Activated B cell treated with CpG ODN at 0.5 μM for 24 hours (primary cell): ENCODE results near the gene SCAPER. TPM values are rescaled to one million over a fixed set of nuclear protein-coding genes. Genes with fewer than 3 reads are reported as not detected.

Experiments
- ATAC-seq: fragments of 200-7000 bp; cut with Tn5 transposase; one replicate; pipeline ENCODE4 v1.10.0; 2021; ENCODE audit warnings: low read depth, mild to moderate bottlenecking, moderate library complexity
- CTCF ChIA-PET: fragments of 350-600 bp; sonication (Branson Sonifier 250); formaldehyde crosslinking; loops from one replicate; lab custom pipeline; 2021; ENCODE audit warnings: antibody characterized with exemption; lab: Charles Lee
- POLR2A ChIA-PET: fragments of 350-600 bp; sonication (Branson Sonifier 250); formaldehyde crosslinking; loops from one replicate; lab custom pipeline; 2021; ENCODE audit warnings: antibody characterized with exemption; lab: Charles Lee
- DNase-seq: peaks from one replicate; pipeline ENCODE4 v3.0.0; 2022
- H3K27ac Mint-ChIP-seq: one replicate; pipeline ENCODE4 v1.8.0; 2020; ENCODE audit warnings: mixed read lengths
- H3K27me3 Mint-ChIP-seq: one replicate; pipeline ENCODE4 v1.8.0; 2021; ENCODE audit warnings: mixed read lengths
- H3K36me3 Mint-ChIP-seq: one replicate; pipeline ENCODE4 v1.8.0; 2021; ENCODE audit warnings: low read depth, mixed read lengths
- H3K4me1 Mint-ChIP-seq: one replicate; pipeline ENCODE4 v1.8.0; 2021; ENCODE audit warnings: mixed read lengths
- H3K4me3 Mint-ChIP-seq: one replicate; pipeline ENCODE4 v1.8.0; 2020; ENCODE audit warnings: mild to moderate bottlenecking, mixed read lengths
- H3K9me3 Mint-ChIP-seq: one replicate; pipeline ENCODE4 v1.8.0; 2020; ENCODE audit warnings: mixed read lengths
- intact Hi-C: fragments of 100-400 bp; cut with micrococcal nuclease; formaldehyde crosslinking; loops from one replicate; pipeline ENCODE4 v1.15.1; 2024
- total RNA-seq: library from RNA; stranded (reverse); gene quantifications from 2 replicates; pipeline ENCODE4 v1.2.3, GENCODE V29; 2022
- TF ChIP-seq, protein P1 (sequence below): fragments of 200-600 bp; IDR thresholded peaks from one replicate; pipeline ENCODE4 v1.8.0; 2022; ENCODE audit warnings: antibody characterized with exemption, mild to moderate bottlenecking

The SCAPER gene
- total RNA-seq, 1 donor from 2014 or later = 38.8 TPM

DNA sequence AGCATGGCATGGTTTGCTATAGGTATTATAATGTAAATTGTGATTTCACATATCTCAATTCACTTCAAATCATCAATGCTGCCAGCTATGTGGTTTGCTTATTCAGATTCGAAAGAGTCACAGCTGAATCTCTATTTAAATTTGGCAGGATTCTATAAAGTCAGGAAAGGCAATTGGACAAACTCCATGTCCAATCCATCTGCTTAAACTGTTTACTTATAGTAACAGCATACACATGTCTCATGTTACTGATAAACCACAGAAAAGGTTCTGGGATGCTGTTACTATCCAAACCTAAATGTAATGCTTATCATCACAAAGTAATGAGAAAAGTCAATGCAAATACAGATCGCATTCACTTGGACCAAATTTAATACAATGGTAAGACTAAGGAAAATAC lies 338.9 kb downstream of the SCAPER start:
- ATAC-seq = no peak
- TF ChIP-seq, protein P1, sequence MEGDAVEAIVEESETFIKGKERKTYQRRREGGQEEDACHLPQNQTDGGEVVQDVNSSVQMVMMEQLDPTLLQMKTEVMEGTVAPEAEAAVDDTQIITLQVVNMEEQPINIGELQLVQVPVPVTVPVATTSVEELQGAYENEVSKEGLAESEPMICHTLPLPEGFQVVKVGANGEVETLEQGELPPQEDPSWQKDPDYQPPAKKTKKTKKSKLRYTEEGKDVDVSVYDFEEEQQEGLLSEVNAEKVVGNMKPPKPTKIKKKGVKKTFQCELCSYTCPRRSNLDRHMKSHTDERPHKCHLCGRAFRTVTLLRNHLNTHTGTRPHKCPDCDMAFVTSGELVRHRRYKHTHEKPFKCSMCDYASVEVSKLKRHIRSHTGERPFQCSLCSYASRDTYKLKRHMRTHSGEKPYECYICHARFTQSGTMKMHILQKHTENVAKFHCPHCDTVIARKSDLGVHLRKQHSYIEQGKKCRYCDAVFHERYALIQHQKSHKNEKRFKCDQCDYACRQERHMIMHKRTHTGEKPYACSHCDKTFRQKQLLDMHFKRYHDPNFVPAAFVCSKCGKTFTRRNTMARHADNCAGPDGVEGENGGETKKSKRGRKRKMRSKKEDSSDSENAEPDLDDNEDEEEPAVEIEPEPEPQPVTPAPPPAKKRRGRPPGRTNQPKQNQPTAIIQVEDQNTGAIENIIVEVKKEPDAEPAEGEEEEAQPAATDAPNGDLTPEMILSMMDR = no peak
- ChIA-PET POLR2A (interaction anchor here (0.6 kb wide), 1 partner anchor 230 kb away, joined by 3 read pairs; no protein-coding TSS in a partner anchor), CTCF (no interaction called here)
- peaks cover 6% of the 10 kb centered on the region for H3K9me3 Mint-ChIP-seq
- peaks cover 17% of the 10 kb centered on the region for H3K36me3 Mint-ChIP-seq
- DNase-seq = no peak
- H3K4me1 Mint-ChIP-seq = peaks cover 16% of the 10 kb centered on the region
- H3K4me3 Mint-ChIP-seq = no peak overlapping the region
- no peaks in the 10 kb centered on the region for H3K27me3 Mint-ChIP-seq
- intact Hi-C loops = no loop called here
- H3K27ac Mint-ChIP-seq = no peak overlapping the region

GRCh38 chr15:76565366-76565765 lies 339.8 kb downstream of the SCAPER start:
- peak overlapping the region; percentile 4 for H3K27ac Mint-ChIP-seq
- ChIA-PET CTCF (no interaction called here), POLR2A (interaction anchor here (1.2 kb wide), 1 partner anchor 10 kb away, joined by 7 read pairs; no protein-coding TSS in a partner anchor)
- no peaks in the 10 kb centered on the region for H3K27me3 Mint-ChIP-seq
- DNase-seq (no peak), ATAC-seq (peak; percentile 49)
- peaks cover 6% of the 10 kb centered on the region for H3K9me3 Mint-ChIP-seq
- peaks cover 17% of the 10 kb centered on the region for H3K4me1 Mint-ChIP-seq
- intact Hi-C loops = no loop called here
- peaks cover 11% of the 10 kb centered on the region for H3K36me3 Mint-ChIP-seq
- peak overlapping the region; percentile 3 for H3K4me3 Mint-ChIP-seq
- TF ChIP-seq, protein P1 = no peak

- peaks cover 10% of the 10 kb centered on the region for H3K4me1 Mint-ChIP-seq
- intact Hi-C loops = no loop called here
- DNase-seq (no peak), ATAC-seq (no peak)
- peaks cover 21% of the 10 kb centered on the region for H3K9me3 Mint-ChIP-seq
- TF ChIP-seq, protein P1 = no peak
- H3K27me3 Mint-ChIP-seq = no peaks in the 10 kb centered on the region
- no peak overlapping the region for H3K27ac Mint-ChIP-seq
- ChIA-PET POLR2A (interaction anchor here (0.6 kb wide), 1 partner anchor 231 kb away, joined by 5 read pairs; no protein-coding TSS in a partner anchor), CTCF (no interaction called here)
- H3K4me3 Mint-ChIP-seq = no peak overlapping the region
- peaks cover 37% of the 10 kb centered on the region for H3K36me3 Mint-ChIP-seq
Measured at GRCh38 chr15:76555247-76555646, 349.9 kb downstream of the SCAPER start.

- no peaks in the 10 kb centered on the region for H3K27me3 Mint-ChIP-seq
- peaks cover 3% of the 10 kb centered on the region for H3K4me1 Mint-ChIP-seq
- no peak overlapping the region for H3K4me3 Mint-ChIP-seq
- ChIA-PET POLR2A (no interaction called here), CTCF (no interaction called here)
- peaks cover 25% of the 10 kb centered on the region for H3K9me3 Mint-ChIP-seq
- intact Hi-C loops = no loop called here
- DNase-seq = no peak
- H3K36me3 Mint-ChIP-seq = peaks cover 27% of the 10 kb centered on the region
- no peak for ATAC-seq
- TF ChIP-seq, protein P1 = no peak
- H3K27ac Mint-ChIP-seq = no peak overlapping the region
Measured at GRCh38 chr15:76553564-76553963, 351.6 kb downstream of the SCAPER start.

- peaks cover 26% of the 10 kb centered on the region for H3K36me3 Mint-ChIP-seq
- no peak overlapping the region for H3K27ac Mint-ChIP-seq
- intact Hi-C loops = no loop called here
- H3K4me1 Mint-ChIP-seq = peaks cover 3% of the 10 kb centered on the region
- TF ChIP-seq, protein P1 = no peak
- DNase-seq (no peak), ATAC-seq (no peak)
- CTCF ChIA-PET = no interaction called here
- POLR2A ChIA-PET = no interaction called here
- H3K4me3 Mint-ChIP-seq = no peak overlapping the region
- H3K27me3 Mint-ChIP-seq = no peaks in the 10 kb centered on the region
- H3K9me3 Mint-ChIP-seq = peaks cover 25% of the 10 kb centered on the region
Measured at GRCh38 chr15:76553102-76553501, 352.0 kb downstream of the SCAPER start.
